ENCODE results near the gene CHD8. TPM values are rescaled to one million over a fixed set of nuclear protein-coding genes. Genes with fewer than 3 reads are reported as not detected.
A peak's percentile ranks its signal among the peaks of the same experiment; 100 is the strongest.

CHD8 gene
- total RNA-seq, 3 donors from 2014 or later = 53.8 to 81.4 (median 72.4) TPM

DNA sequence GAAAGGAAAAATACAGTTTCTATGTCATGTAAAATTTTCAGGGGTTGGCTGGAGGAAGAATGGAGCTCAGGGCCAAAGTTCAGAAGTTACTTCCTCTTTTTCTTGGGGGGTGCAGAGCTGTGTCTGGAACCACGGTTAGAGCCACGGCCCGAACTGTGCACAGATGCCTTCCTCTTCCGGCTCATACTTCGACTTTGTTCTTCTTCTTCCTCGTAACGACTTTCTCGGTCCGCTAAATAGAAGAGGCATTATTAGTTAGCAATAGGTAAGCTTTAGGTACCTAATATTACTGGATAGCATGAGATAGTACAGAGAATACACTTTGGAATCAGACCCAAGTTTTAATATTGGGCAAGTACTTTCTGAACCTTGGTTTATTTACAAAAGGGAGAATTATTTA, 103.3 kb downstream of the CHD8 start:
- H3K27ac ChIP-seq = no peak overlapping the region
- intact Hi-C loops (cut with DNase I; ENCODE audit: low total_unique reads) = no loop called here
- no peaks in the 10 kb centered on the region for H3K4me1 ChIP-seq
- H3K27me3 ChIP-seq = no peaks in the 10 kb centered on the region
- no peak overlapping the region for H3K4me3 ChIP-seq
- no peaks in the 10 kb centered on the region for H3K9me3 ChIP-seq
- H3K36me3 ChIP-seq = peaks cover 8% of the 10 kb centered on the region
- no peak for DNase-seq (ENCODE audit: low spot score in 2 of 2)
- TF ChIP-seq, protein P1, sequence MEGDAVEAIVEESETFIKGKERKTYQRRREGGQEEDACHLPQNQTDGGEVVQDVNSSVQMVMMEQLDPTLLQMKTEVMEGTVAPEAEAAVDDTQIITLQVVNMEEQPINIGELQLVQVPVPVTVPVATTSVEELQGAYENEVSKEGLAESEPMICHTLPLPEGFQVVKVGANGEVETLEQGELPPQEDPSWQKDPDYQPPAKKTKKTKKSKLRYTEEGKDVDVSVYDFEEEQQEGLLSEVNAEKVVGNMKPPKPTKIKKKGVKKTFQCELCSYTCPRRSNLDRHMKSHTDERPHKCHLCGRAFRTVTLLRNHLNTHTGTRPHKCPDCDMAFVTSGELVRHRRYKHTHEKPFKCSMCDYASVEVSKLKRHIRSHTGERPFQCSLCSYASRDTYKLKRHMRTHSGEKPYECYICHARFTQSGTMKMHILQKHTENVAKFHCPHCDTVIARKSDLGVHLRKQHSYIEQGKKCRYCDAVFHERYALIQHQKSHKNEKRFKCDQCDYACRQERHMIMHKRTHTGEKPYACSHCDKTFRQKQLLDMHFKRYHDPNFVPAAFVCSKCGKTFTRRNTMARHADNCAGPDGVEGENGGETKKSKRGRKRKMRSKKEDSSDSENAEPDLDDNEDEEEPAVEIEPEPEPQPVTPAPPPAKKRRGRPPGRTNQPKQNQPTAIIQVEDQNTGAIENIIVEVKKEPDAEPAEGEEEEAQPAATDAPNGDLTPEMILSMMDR (IDR thresholded peaks at IDR 0.05) = no peak
- TF ChIP-seq POLR2A (IDR thresholded peaks at IDR 0.05) (no peak), POLR2AphosphoS5 (IDR thresholded peaks at IDR 0.05) (no peak)

DNA sequence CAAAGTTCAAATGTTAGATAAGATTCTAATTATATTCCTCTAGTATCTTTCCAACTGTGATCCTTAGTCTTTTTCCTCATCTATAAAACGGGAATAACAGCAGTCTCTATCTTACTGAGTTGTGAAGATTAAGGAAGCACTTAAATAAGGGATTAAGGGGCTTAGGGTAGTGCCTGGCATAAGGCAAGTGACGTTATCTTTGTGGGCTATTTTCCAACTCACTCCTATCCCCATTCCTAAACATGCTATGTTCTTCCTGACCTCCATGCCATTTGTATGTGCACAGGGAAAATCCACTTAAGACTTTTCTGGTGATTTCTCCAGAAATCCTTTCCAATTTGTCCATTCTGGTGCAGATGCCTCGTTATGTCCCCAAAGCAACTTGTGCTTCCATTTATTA, 105.4 kb downstream of the CHD8 start:
- TF ChIP-seq, protein P1 (IDR thresholded peaks at IDR 0.05) = no peak
- TF ChIP-seq POLR2AphosphoS5 (IDR thresholded peaks at IDR 0.05) = no peak
- no peak for TF ChIP-seq POLR2A (IDR thresholded peaks at IDR 0.05)
- no peaks in the 10 kb centered on the region for H3K9me3 ChIP-seq
- no peak overlapping the region for H3K27ac ChIP-seq

DNA sequence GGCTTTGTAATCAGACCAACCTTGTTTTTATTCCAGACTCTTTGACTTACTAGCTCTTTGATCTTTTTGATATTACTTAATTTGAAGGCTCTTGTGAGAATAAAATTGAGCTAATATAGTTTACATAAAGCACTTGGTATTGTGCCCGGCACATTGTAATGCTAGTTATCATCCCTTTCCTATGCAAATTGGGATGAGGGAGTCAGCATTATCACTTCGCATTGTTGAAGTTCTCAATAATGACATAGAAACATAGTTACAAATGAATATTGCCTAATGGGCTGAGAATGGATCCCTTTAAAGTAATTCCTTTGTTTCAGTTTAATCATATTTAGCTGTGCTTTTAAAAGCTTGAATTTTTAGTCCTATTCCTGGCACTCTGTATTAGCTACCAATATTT, 108.7 kb downstream of the CHD8 start:
- no peak for DNase-seq (ENCODE audit: low spot score in 2 of 2)
- Histone ChIP-seq H3K36me3 (no peaks in the 10 kb centered on the region), H3K4me3 (no peak overlapping the region), H3K4me1 (no peaks in the 10 kb centered on the region), H3K27ac (peak overlapping the region in 1 of 2 donors; percentile 6), H3K27me3 (no peaks in the 10 kb centered on the region), H3K9me3 (no peaks in the 10 kb centered on the region)
- TF ChIP-seq POLR2AphosphoS5 (IDR thresholded peaks at IDR 0.05) = no peak
- TF ChIP-seq, protein P1 (IDR thresholded peaks at IDR 0.05) = no peak
- TF ChIP-seq POLR2A (IDR thresholded peaks at IDR 0.05) = no peak
- intact Hi-C loops (cut with DNase I; ENCODE audit: low total_unique reads) = no loop called here

More for the DNA sequence above, 105.4 kb downstream of the CHD8 start:
- no peaks in the 10 kb centered on the region for H3K4me1 ChIP-seq
- intact Hi-C loops (cut with DNase I; ENCODE audit: low total_unique reads) = no loop called here
- peaks cover 8% of the 10 kb centered on the region for H3K36me3 ChIP-seq
- H3K4me3 ChIP-seq = no peak overlapping the region
- DNase-seq (ENCODE audit: low spot score in 2 of 2) = no peak
- H3K27me3 ChIP-seq = no peaks in the 10 kb centered on the region

DNA sequence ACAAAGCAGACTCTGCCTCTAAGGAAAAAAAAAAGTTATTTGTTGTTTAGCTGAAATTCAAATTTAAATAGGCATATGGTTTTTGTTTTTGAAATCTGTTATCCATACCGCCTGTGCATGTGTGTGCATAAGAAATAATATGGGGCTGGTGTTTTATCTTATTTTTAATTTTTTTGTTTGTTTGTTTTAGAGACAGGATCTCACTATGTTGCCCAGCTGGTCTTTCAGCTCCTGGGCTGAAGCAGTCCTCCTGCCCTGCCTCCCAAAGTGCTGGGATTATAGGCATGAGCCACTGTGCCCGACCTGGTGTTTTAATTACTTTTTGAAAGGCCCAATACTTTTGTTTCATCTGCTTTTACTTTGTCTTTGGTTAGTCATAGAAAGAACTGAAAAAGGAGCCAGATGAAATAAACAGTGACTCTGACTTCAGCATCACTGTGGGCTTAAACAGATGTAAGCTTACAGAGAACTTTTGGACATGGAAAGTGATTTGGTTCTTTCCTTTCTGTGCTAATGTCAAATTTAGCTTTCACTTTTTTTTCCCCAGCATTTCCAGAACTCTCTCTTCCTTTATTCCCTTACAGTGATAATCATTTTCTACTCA, 109.3 kb downstream of the CHD8 start:
- Histone ChIP-seq H3K4me3 (no peak overlapping the region), H3K27ac (peak overlapping the region in 1 of 2 donors; percentile 6), H3K9me3 (no peaks in the 10 kb centered on the region), H3K36me3 (no peaks in the 10 kb centered on the region), H3K4me1 (no peaks in the 10 kb centered on the region), H3K27me3 (no peaks in the 10 kb centered on the region)
- TF ChIP-seq POLR2AphosphoS5 (IDR thresholded peaks at IDR 0.05) (no peak), POLR2A (IDR thresholded peaks at IDR 0.05) (no peak)
- TF ChIP-seq, protein P1 (IDR thresholded peaks at IDR 0.05) = no peak
- intact Hi-C loops (cut with DNase I; ENCODE audit: low total_unique reads) = no loop called here
- no peak for DNase-seq (ENCODE audit: low spot score in 2 of 2)

DNA sequence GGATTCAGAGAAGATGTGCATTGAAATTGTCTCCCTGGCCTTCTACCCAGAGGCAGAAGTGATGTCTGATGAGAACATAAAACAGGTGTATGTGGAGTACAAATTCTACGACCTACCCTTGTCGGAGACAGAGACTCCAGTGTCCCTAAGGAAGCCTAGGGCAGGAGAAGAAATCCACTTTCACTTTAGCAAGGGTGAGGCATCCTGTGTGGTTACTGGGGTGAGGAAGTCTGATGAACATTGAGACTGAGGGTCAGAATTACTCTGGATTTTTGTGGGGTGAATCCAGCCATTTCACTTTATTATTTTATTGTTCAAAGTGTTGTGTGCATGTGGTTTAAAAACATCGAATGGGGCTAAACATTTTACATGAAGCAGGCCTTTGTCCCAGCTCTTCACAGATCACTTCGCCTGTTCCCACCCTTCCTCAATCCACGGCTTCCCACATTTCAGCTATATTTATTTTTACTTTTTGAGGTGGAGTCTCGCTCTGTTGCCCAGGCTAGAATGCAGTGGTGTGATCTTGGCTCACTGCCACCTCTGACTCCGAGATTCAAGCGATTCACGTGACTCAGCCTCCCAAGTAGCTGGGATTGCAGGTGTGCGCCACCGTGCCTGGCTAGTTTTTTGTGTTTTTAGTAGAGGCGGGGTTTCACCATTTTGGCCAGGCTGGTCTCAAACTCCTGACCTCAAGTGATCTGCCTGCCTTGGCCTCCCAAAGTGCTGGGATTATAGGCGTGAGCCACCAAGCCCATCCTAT, 112.7 kb downstream of the CHD8 start:
- Histone ChIP-seq H3K4me1 (no peaks in the 10 kb centered on the region), H3K27me3 (no peaks in the 10 kb centered on the region), H3K4me3 (no peak overlapping the region), H3K27ac (no peak overlapping the region), H3K9me3 (no peaks in the 10 kb centered on the region), H3K36me3 (no peaks in the 10 kb centered on the region)
- TF ChIP-seq POLR2AphosphoS5 (IDR thresholded peaks at IDR 0.05) (no peak), POLR2A (IDR thresholded peaks at IDR 0.05) (no peak)
- TF ChIP-seq, protein P1 (IDR thresholded peaks at IDR 0.05) = no peak
- DNase-seq (ENCODE audit: low spot score in 2 of 2) = no peak
- intact Hi-C loops (cut with DNase I; ENCODE audit: low total_unique reads) = no loop called here

Measured in breast epithelium (tissue), 4 donors.